Measurements from ENCODE around the gene PHF3. TPM values are rescaled to one million over a fixed set of nuclear protein-coding genes. Genes with fewer than 3 reads are reported as not detected.

Gene PHF3
- total RNA-seq, 1 experiment from 2014 or later = 46.6 TPM

GRCh38 chr6:63675138-63675537 is 39.5 kb downstream of the PHF3 start:
- Mint-ChIP-seq H3K4me1 (ENCODE audit: low read depth, unreplicated experiment) (peaks cover 9% of the 10 kb centered on the region), H3K9me3 (ENCODE audit: low read depth, unreplicated experiment) (no peaks in the 10 kb centered on the region), H3K4me3 (ENCODE audit: low read depth, unreplicated experiment) (no peak overlapping the region), H3K36me3 (ENCODE audit: insufficient read depth, unreplicated experiment) (no peaks in the 10 kb centered on the region), H3K27ac (ENCODE audit: unreplicated experiment) (no peak overlapping the region), H3K27me3 (ENCODE audit: unreplicated experiment) (no peaks in the 10 kb centered on the region)
- no peak for DNase-seq
- CTCF ChIA-PET = no interaction called here
- intact Hi-C loops (cut with micrococcal nuclease; ENCODE audit: unreplicated experiment) = loop anchor here (5.0 to 10.0 kb wide), 2 partner anchors 33 to 320 kb away; no protein-coding TSS in a partner anchor
- no TSS peak for BruUV-seq (replicated peaks)
- TF ChIP-seq, protein P1, sequence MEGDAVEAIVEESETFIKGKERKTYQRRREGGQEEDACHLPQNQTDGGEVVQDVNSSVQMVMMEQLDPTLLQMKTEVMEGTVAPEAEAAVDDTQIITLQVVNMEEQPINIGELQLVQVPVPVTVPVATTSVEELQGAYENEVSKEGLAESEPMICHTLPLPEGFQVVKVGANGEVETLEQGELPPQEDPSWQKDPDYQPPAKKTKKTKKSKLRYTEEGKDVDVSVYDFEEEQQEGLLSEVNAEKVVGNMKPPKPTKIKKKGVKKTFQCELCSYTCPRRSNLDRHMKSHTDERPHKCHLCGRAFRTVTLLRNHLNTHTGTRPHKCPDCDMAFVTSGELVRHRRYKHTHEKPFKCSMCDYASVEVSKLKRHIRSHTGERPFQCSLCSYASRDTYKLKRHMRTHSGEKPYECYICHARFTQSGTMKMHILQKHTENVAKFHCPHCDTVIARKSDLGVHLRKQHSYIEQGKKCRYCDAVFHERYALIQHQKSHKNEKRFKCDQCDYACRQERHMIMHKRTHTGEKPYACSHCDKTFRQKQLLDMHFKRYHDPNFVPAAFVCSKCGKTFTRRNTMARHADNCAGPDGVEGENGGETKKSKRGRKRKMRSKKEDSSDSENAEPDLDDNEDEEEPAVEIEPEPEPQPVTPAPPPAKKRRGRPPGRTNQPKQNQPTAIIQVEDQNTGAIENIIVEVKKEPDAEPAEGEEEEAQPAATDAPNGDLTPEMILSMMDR (IDR thresholded peaks at IDR 0.05; ENCODE audit: unreplicated experiment) = no peak

DNA sequence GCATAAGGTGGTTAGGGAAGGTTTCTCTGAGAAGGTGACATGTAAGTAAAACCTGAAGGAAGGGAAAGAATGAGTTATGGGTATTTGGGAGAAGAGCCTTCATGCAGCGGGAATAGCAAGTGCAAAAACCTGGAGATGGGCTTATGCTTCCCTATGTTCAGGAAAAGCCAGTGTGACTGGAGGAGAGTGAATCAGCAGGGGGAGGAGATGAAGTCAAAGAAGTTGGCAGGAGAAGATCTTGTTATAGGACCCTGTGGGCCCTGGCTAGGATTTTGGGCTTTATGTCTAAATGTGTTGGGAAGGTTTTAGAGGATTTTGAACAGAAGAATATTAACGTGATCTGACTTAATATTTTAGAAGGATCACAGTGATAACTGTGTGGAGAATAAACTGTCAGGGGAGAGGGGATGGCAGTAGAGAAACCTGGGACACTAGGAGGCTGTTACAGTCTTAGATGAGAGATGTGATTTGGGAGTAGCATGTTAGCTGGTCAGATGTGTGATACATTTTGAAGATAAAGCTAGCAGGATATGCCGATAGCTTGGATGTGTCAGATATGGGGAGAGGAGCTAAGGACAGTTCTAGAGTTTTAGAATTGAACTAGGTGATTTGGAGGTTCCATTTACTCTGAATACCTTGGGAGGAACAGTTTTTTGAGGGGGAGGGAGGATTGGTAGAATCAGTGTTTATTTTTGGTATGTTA is 41.0 kb downstream of the PHF3 start:
- H3K36me3 Mint-ChIP-seq (ENCODE audit: insufficient read depth, unreplicated experiment) = peaks cover 4% of the 10 kb centered on the region
- peaks cover 9% of the 10 kb centered on the region for H3K4me1 Mint-ChIP-seq (ENCODE audit: low read depth, unreplicated experiment)
- no TSS peak for BruUV-seq (replicated peaks)
- H3K9me3 Mint-ChIP-seq (ENCODE audit: low read depth, unreplicated experiment) = no peaks in the 10 kb centered on the region
- CTCF ChIA-PET = no interaction called here
- intact Hi-C loops (cut with micrococcal nuclease; ENCODE audit: unreplicated experiment) = loop anchor here (5.0 to 10.0 kb wide), 2 partner anchors 34 to 322 kb away; no protein-coding TSS in a partner anchor
- DNase-seq = no peak
- H3K27me3 Mint-ChIP-seq (ENCODE audit: unreplicated experiment) = no peaks in the 10 kb centered on the region
- no peak overlapping the region for H3K4me3 Mint-ChIP-seq (ENCODE audit: low read depth, unreplicated experiment)
- TF ChIP-seq, protein P1 (IDR thresholded peaks at IDR 0.05; ENCODE audit: unreplicated experiment) = no peak
- H3K27ac Mint-ChIP-seq (ENCODE audit: unreplicated experiment) = no peak overlapping the region

- Mint-ChIP-seq H3K4me3 (ENCODE audit: low read depth, unreplicated experiment) (no peak overlapping the region), H3K9me3 (ENCODE audit: low read depth, unreplicated experiment) (no peaks in the 10 kb centered on the region), H3K27ac (ENCODE audit: unreplicated experiment) (no peak overlapping the region), H3K36me3 (ENCODE audit: insufficient read depth, unreplicated experiment) (peaks cover 4% of the 10 kb centered on the region), H3K27me3 (ENCODE audit: unreplicated experiment) (no peaks in the 10 kb centered on the region), H3K4me1 (ENCODE audit: low read depth, unreplicated experiment) (peaks cover 9% of the 10 kb centered on the region)
- no peak for DNase-seq
- intact Hi-C loops (cut with micrococcal nuclease; ENCODE audit: unreplicated experiment) = loop anchor here (5.0 to 10.0 kb wide), 2 partner anchors 35 to 322 kb away; no protein-coding TSS in a partner anchor
- CTCF ChIA-PET = interaction anchor here (0.6 kb wide), 1 partner anchor 50 kb away, joined by 3 read pairs; no protein-coding TSS in a partner anchor
- TF ChIP-seq, protein P1 (IDR thresholded peaks at IDR 0.05; ENCODE audit: unreplicated experiment) = no peak
- no TSS peak for BruUV-seq (replicated peaks)
Observed at GRCh38 chr6:63677282-63677681, 41.7 kb downstream of the PHF3 start.

DNA sequence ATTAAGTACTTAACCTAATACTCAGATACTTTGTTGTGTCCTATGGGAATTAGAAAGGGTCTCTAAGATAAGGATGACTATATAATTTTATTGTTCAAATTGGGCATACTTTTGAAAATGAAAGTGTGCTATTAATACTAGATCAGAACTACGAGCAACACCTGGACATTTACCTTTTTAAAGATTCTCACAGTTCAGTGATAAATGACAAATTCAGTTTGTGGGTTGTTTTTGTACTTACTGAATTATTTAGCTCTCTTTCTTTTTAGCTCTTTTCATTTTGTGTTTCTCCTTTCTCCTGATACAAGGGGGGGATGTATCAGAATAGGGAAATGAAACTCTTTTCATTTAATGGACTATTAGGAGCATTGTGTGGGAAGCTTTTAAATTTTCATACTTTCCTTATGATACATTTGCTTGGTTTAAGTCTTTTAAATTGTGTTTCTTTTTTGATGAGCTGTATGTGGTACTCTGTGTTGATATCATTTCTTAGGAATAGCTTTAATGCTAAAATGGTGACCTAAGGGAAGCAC is 47.5 kb downstream of the PHF3 start:
- DNase-seq = no peak
- BruUV-seq (replicated peaks) = no TSS peak
- TF ChIP-seq, protein P1 (IDR thresholded peaks at IDR 0.05; ENCODE audit: unreplicated experiment) = no peak
- intact Hi-C loops (cut with micrococcal nuclease; ENCODE audit: unreplicated experiment) = no loop called here
- no peak overlapping the region for H3K27ac Mint-ChIP-seq (ENCODE audit: unreplicated experiment)
- no peaks in the 10 kb centered on the region for H3K9me3 Mint-ChIP-seq (ENCODE audit: low read depth, unreplicated experiment)
- H3K4me1 Mint-ChIP-seq (ENCODE audit: low read depth, unreplicated experiment) = peaks cover 10% of the 10 kb centered on the region
- H3K27me3 Mint-ChIP-seq (ENCODE audit: unreplicated experiment) = no peaks in the 10 kb centered on the region
- no peak overlapping the region for H3K4me3 Mint-ChIP-seq (ENCODE audit: low read depth, unreplicated experiment)
- H3K36me3 Mint-ChIP-seq (ENCODE audit: insufficient read depth, unreplicated experiment) = peaks cover 14% of the 10 kb centered on the region
- CTCF ChIA-PET = no interaction called here

Measured in Calu3 (cell line).